ENCODE measurements around the gene TSHZ2.

DNA sequence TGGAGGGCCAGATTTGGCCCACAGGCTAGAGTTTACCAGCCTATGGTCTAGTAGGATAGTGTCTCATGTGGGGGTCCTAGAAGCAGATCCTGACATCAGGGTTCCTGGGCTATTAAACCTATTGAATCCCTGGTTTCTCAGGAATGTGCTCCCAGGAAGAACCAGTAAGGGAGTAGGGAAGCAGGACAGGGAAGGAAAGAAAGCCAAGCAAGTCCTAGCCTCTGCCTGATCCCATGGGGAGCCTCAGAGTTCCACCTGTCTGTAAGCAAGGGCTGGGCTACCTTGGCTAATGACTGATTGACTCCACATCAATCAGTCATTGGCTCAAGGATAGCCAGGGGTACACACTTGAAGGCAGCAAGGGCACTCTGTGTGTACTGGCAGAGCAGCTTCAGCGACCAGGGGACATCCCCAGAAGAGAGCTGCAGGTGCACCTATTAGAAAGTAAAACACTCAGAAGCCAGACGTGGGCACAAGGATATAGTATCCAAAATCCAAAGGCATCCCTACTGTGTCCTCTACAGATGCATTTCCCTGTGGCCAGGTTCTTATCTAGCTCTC, 309.5 kb downstream of the TSHZ2 start:
- TF ChIP-seq POLR2A (IDR thresholded peaks at IDR 0.05; ENCODE audit: low read depth, low read length), result no peak
- TF ChIP-seq, protein P1, sequence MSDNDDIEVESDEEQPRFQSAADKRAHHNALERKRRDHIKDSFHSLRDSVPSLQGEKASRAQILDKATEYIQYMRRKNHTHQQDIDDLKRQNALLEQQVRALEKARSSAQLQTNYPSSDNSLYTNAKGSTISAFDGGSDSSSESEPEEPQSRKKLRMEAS (IDR thresholded peaks at IDR 0.05; ENCODE audit: insufficient read depth, insufficient read length), result no peak
